ENCODE results near the gene PRAMEF6. TPM values are rescaled to one million over a fixed set of nuclear protein-coding genes. Genes with fewer than 3 reads are reported as not detected.
"Not testable (repeated sequence)": the region's sequence is repeated elsewhere in the genome, so short reads cannot be mapped to it uniquely, and the experiment has no call there.

The PRAMEF6 gene
- total RNA-seq: not detected
- long read RNA-seq: 0 reads

GRCh38 chr1:12947480-12947879 is at the start of gene PRAMEF6:
TSS of gene PRAMEF6 (minus strand) at chr1:12947580. CDS start at chr1:12942518, 5,062 bp downstream.
- intact Hi-C loops (cut with DNase I); DNase-seq (ENCODE audit: low spot score): not testable (repeated sequence)

- intact Hi-C loops (cut with DNase I); DNase-seq (ENCODE audit: low spot score): not testable (repeated sequence)
Observed at GRCh38 chr1:12924368-12924767, 23.0 kb downstream of the PRAMEF6 start.

GRCh38 chr1:12921749-12922148 is 25.6 kb downstream of the PRAMEF6 start:
- DNase-seq (ENCODE audit: low spot score); intact Hi-C loops (cut with DNase I): not testable (repeated sequence)

- intact Hi-C loops (cut with DNase I): not testable (repeated sequence)
Observed at GRCh38 chr1:12916310-12916709, 31.1 kb downstream of the PRAMEF6 start, which contains the start of gene PRAMEF7. TSS of gene PRAMEF7 (plus strand) at chr1:12916610. CDS start at chr1:12917693, 1,083 bp downstream.

GRCh38 chr1:12903793-12904572 is 43.4 kb downstream of the PRAMEF6 start:
- intact Hi-C loops (cut with DNase I); DNase-seq (ENCODE audit: low spot score): not testable (repeated sequence)

More at GRCh38 chr1:12916310-12916709, 31.1 kb downstream of the PRAMEF6 start, which contains the start of gene PRAMEF7:
- not testable (repeated sequence) for DNase-seq (ENCODE audit: low spot score)

GRCh38 chr1:12899186-12899585 is 48.2 kb downstream of the PRAMEF6 start:
- intact Hi-C loops (cut with DNase I): not testable (repeated sequence)

GRCh38 chr1:12898170-12898569 is 49.2 kb downstream of the PRAMEF6 start, which contains the start of gene PRAMEF10:
TSS of gene PRAMEF10 (minus strand) at chr1:12898270. CDS start at chr1:12895847, 2,423 bp downstream.
- intact Hi-C loops (cut with DNase I); DNase-seq (ENCODE audit: low spot score): not testable (repeated sequence)

More at GRCh38 chr1:12899186-12899585, 48.2 kb downstream of the PRAMEF6 start:
- DNase-seq (ENCODE audit: low spot score): not testable (repeated sequence)

Other genes starting within 250 kb of the PRAMEF6 start
- not detected for gene AADACL3, start 231.5 kb downstream of the PRAMEF6 start, total RNA-seq
- not detected for gene CFAP107, start 201.4 kb downstream of the PRAMEF6 start, total RNA-seq
- gene PRAMEF12, start 173.8 kb downstream of the PRAMEF6 start, total RNA-seq: not detected
- not detected for gene PRAMEF1, start 156.2 kb downstream of the PRAMEF6 start, total RNA-seq
- not detected for gene PRAMEF11, start 116.2 kb downstream of the PRAMEF6 start, total RNA-seq
- not detected for gene HNRNPCL1, start 98.9 kb downstream of the PRAMEF6 start, total RNA-seq
- gene PRAMEF2, start 90.5 kb downstream of the PRAMEF6 start, total RNA-seq: not detected
- not detected for gene PRAMEF4, start 61.4 kb downstream of the PRAMEF6 start, total RNA-seq
- not detected for gene PRAMEF10, start 49.3 kb downstream of the PRAMEF6 start, total RNA-seq
- gene PRAMEF7, start 31.0 kb downstream of the PRAMEF6 start, total RNA-seq: not detected
- not detected for gene PRAMEF27, start 109.0 kb upstream of the PRAMEF6 start, total RNA-seq
- not detected for gene HNRNPCL3, start 113.2 kb upstream of the PRAMEF6 start, total RNA-seq
- not detected for gene PRAMEF25, start 123.2 kb upstream of the PRAMEF6 start, total RNA-seq
- gene HNRNPCL2, start 169.3 kb upstream of the PRAMEF6 start, total RNA-seq: not detected
- not detected for gene PRAMEF26, start 208.4 kb upstream of the PRAMEF6 start, total RNA-seq
- gene HNRNPCL4, start 218.1 kb upstream of the PRAMEF6 start, total RNA-seq: not detected
- not detected for gene PRAMEF9, start 224.3 kb upstream of the PRAMEF6 start, total RNA-seq

Data from cardiac septum (tissue), 1 donor.